Panc1 (cell line): ENCODE measurements around the gene MCM5. TPM values are rescaled to one million over a fixed set of nuclear protein-coding genes. Genes with fewer than 3 reads are reported as not detected.

ENCODE experiments used
- ATAC-seq: fragments of 200-7000 bp; cut with Tn5 transposase; 2 replicates; pipeline ENCODE4 v1.9.1; 2020; ENCODE audit warnings: mild to moderate bottlenecking, moderate library complexity
- BruUV-seq: library from RNA; stranded (reverse); fragments of 400-500 nt; replicated peaks from 2 replicates; lab custom pipeline; 2021; lab: Mats Ljungman, UMichigan
- CTCF ChIA-PET: fragments of 300-600 bp; sonication (Branson Sonifier 250); formaldehyde crosslinking; loops from one replicate; lab custom pipeline; 2022; ENCODE audit warnings: antibody characterized with exemption; lab: Charles Lee
- POLR2A ChIA-PET: fragments of 300-600 bp; sonication (Branson Sonifier 250); formaldehyde crosslinking; loops from one replicate; lab custom pipeline; 2022; ENCODE audit warnings: antibody characterized with exemption; lab: Charles Lee
- DNase-seq: peaks from one replicate; pipeline ENCODE4 v3.0.0-alpha.2; 2010; ENCODE audit warnings: low read depth, low spot score
- H3K27ac ChIP-seq: 2 replicates; pipeline ENCODE4 v1.5.1; 2011; ENCODE audit warnings: mild to moderate bottlenecking, low read length, inconsistent platforms
- H3K27me3 ChIP-seq: fragments of 200-500 bp; sonication (Bioruptor generic); 2 replicates; pipeline ENCODE4 v1.6.0; 2014; ENCODE audit warnings: low read length, inconsistent platforms; ENCODE audit not compliant: control insufficient read depth, insufficient read depth
- H3K36me3 ChIP-seq: fragments of 200-500 bp; sonication (Bioruptor generic); 2 replicates; pipeline ENCODE4 v1.5.1; 2014; ENCODE audit warnings: inconsistent platforms, mild to moderate bottlenecking, low read length, moderate library complexity; ENCODE audit not compliant: control insufficient read depth, insufficient read depth
- H3K4me1 ChIP-seq: 2 replicates; pipeline ENCODE4 v1.5.1; 2011; ENCODE audit warnings: inconsistent platforms, mild to moderate bottlenecking, low read length, moderate library complexity; ENCODE audit not compliant: control insufficient read depth, insufficient read depth
- H3K4me3 ChIP-seq, 2 experiments: 2 replicates each; pipeline ENCODE4 v1.5.1; 2011 to 2012; ENCODE audit warnings: low read depth in 2 of 2, low read length in 2 of 2, mild to moderate bottlenecking in 2 of 2, inconsistent platforms in 1 of 2, moderate library complexity in 1 of 2
- H3K9me3 ChIP-seq: fragments of 200-500 bp; sonication (Bioruptor generic); 2 replicates; pipeline ENCODE4 v1.5.1; 2014; ENCODE audit warnings: low read depth, mild to moderate bottlenecking, inconsistent platforms, low read length, moderate library complexity; ENCODE audit not compliant: control insufficient read depth, insufficient read depth
- POLR2AphosphoS5 ChIP-seq: IDR thresholded peaks from 2 replicates; pipeline ENCODE4 v1.6.1; 2012; ENCODE audit warnings: mild to moderate bottlenecking, low read depth, low read length, moderate library complexity
- REST ChIP-seq, 2 experiments: IDR thresholded peaks; 2 replicates each; pipeline ENCODE4 v1.6.1; 2011 to 2012; ENCODE audit warnings: low read depth in 2 of 2, control low read depth in 1 of 2, low read length in 1 of 2, mild to moderate bottlenecking in 1 of 2, moderate library complexity in 1 of 2; ENCODE audit not compliant: insufficient read depth in 1 of 2
- SIN3A ChIP-seq: IDR thresholded peaks from 2 replicates; pipeline ENCODE4 v1.6.1; 2012; ENCODE audit warnings: low read depth, mild to moderate bottlenecking, low read length, moderate library complexity, borderline replicate concordance; ENCODE audit not compliant: insufficient read depth
- TCF7L2 ChIP-seq: IDR thresholded peaks from 2 replicates; pipeline ENCODE4 v1.6.1; 2011; ENCODE audit warnings: mild to moderate bottlenecking, low read depth, low read length, inconsistent platforms
- in situ Hi-C: cut with HindIII; loops from 2 replicates; pipeline ENCODE4 v1.10.0; 2016; ENCODE audit warnings: low sequenced_read_pairs, low pct_unique_long_range_greater_than_20kb
- intact Hi-C: fragments of 100-400 bp; cut with micrococcal nuclease; formaldehyde crosslinking; loops from one replicate; pipeline ENCODE4 v1.10.0; 2022; ENCODE audit not compliant: unreplicated experiment
- total RNA-seq: library from RNA; stranded (reverse); gene quantifications from one replicate; pipeline ENCODE4 v1.2.1, GENCODE V29; 2021; ENCODE audit not compliant: unreplicated experiment
- TF ChIP-seq, protein P1 (sequence below): fragments of 450-650 bp; IDR thresholded peaks from 2 replicates; pipeline ENCODE4 v1.5.1; 2017; ENCODE audit warnings: mild to moderate bottlenecking

Gene MCM5
- total RNA-seq, 1 experiment from 2014 or later, result 122 TPM

DNA sequence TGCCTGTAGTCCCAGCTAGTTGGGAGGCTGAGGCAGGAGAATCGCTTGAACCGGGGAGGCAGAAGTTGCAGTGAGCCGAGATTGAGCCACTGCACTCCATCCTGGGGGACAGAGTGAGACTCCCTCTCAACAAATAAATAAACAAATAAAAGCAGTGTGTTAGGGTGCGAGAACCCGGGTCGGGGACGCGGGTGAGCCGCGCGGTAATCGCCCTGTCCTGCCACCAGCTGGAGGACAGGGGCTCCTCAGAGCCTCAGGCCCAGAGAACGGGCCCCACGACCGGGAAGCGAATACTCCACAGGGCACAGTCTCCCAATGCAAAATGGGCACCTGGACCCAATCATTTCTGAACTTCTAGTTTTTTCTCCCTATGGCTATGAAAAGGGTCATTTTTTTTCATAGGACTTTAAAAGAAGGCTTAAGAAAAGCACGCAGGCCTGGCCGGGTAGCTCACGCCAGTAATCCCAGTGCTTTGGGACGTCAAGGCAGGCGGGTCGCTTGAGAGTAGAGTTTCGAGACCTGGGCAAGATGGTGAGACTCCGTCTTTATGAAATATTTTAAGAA, 744 bp upstream of the MCM5 start:
- no peaks in the 10 kb centered on the region for H3K27me3 ChIP-seq
- H3K4me3 ChIP-seq, result peak overlapping the region; percentile 81 to 83
- in situ Hi-C loops, result no loop called here
- intact Hi-C loops, result loop anchor here (5.0 kb wide), 1 partner anchor 47 kb away; no protein-coding TSS in a partner anchor
- BruUV-seq, result TSS peak; percentile 99
- H3K4me1 ChIP-seq, result peaks cover 35% of the 10 kb centered on the region
- no peak for DNase-seq
- POLR2A ChIA-PET, result no interaction called here
- no peaks in the 10 kb centered on the region; the same call in 1 of the 2 replicates for H3K36me3 ChIP-seq
- peak overlapping the region; percentile 78 for H3K27ac ChIP-seq
- CTCF ChIA-PET, result no interaction called here
- no peak for ATAC-seq
- H3K9me3 ChIP-seq, result no peaks in the 10 kb centered on the region
- TF ChIP-seq REST (IDR thresholded peaks at IDR 0.05; ENCODE audit: insufficient read depth in 1 of 2, low read depth in 2 of 2, low read length in 1 of 2) (no peak), TCF7L2 (no peak), SIN3A (no peak), POLR2AphosphoS5 (no peak)
- TF ChIP-seq, protein P1, sequence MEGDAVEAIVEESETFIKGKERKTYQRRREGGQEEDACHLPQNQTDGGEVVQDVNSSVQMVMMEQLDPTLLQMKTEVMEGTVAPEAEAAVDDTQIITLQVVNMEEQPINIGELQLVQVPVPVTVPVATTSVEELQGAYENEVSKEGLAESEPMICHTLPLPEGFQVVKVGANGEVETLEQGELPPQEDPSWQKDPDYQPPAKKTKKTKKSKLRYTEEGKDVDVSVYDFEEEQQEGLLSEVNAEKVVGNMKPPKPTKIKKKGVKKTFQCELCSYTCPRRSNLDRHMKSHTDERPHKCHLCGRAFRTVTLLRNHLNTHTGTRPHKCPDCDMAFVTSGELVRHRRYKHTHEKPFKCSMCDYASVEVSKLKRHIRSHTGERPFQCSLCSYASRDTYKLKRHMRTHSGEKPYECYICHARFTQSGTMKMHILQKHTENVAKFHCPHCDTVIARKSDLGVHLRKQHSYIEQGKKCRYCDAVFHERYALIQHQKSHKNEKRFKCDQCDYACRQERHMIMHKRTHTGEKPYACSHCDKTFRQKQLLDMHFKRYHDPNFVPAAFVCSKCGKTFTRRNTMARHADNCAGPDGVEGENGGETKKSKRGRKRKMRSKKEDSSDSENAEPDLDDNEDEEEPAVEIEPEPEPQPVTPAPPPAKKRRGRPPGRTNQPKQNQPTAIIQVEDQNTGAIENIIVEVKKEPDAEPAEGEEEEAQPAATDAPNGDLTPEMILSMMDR, result no peak

DNA sequence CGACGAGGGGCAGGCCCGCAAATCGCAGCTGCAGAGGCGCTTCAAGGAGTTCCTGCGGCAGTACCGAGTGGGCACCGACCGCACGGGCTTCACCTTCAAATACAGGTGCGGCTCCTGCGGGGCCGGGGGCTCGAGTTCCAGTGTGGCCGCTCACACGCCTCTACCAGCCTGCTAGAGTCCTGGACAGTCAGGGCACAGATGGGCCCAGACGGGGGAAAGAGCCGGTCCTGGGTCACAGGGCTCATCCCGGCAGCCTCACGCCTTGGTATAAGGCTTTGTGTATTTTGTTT, 506 bp downstream of the MCM5 start:
- POLR2A ChIA-PET, result no interaction called here

More for the DNA sequence above, 506 bp downstream of the MCM5 start:
- no peaks in the 10 kb centered on the region for H3K9me3 ChIP-seq
- CTCF ChIA-PET, result interaction anchor here (0.7 kb wide), 1 partner anchor 50 kb away, joined by 3 read pairs; no protein-coding TSS in a partner anchor
- H3K4me1 ChIP-seq, result peaks cover 29% of the 10 kb centered on the region
- H3K27ac ChIP-seq, result peak overlapping the region; percentile 80
- H3K4me3 ChIP-seq, result peak overlapping the region; percentile 81 to 83
- no peaks in the 10 kb centered on the region; the same call in 1 of the 2 replicates for H3K36me3 ChIP-seq
- no peaks in the 10 kb centered on the region for H3K27me3 ChIP-seq
- in situ Hi-C loops (no loop called here), intact Hi-C loops (no loop called here)
- BruUV-seq, result no TSS peak
- ATAC-seq (peak; percentile 4; the same call in 1 of the 2 replicates), DNase-seq (no peak)
- TF ChIP-seq POLR2AphosphoS5 (no peak), TCF7L2 (no peak), REST (IDR thresholded peaks at IDR 0.05; ENCODE audit: insufficient read depth in 1 of 2, low read depth in 2 of 2, low read length in 1 of 2) (no peak), SIN3A (no peak)
- TF ChIP-seq, protein P1, result no peak
